SH-SY5Y (cell line): Measurements from ENCODE around the gene ZBTB1.

Source experiments
- GATA2 ChIP-seq: IDR thresholded peaks from 2 replicates; pipeline ENCODE4 v1.6.1; 2011; ENCODE audit warnings: mild to moderate bottlenecking, low read depth, low read length
- GATA3 ChIP-seq: IDR thresholded peaks from 2 replicates; pipeline ENCODE4 v1.6.1; 2011; ENCODE audit warnings: low read depth, mild to moderate bottlenecking, low read length, moderate library complexity

DNA sequence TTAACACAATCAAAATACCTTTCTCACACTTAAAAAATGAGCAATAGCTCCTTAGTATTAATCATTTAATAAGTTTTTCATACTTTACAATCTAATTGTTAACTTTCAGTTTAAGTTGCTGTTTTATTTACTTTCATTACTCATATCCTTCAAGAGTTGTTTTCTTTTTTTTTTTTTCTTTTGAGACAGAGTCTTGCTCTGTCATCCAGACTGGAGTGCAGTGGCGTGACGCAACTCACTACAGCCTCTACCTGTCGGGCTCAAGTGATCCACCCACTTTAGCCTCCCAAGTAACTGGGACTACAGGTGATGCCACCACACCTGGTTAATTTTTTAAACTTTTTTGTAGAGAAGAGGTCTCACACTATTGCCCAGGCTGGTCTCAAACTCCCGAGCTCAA, 16.1 kb downstream of the ZBTB1 start:
- TF ChIP-seq GATA2, result no peak
- TF ChIP-seq GATA3, result no peak
